SK-N-SH treated with all-trans-retinoic acid at 6 μM for 48 hours (cell line): ENCODE data around the gene LDLRAD2.

Source experiments
- ATAC-seq: fragments of 200-7000 bp; cut with Tn5 transposase; 3 replicates; pipeline ENCODE4 v1.9.1; 2020; ENCODE audit warnings: mild to moderate bottlenecking, moderate library complexity
- ARNTL ChIP-seq: fragments of 450-650 bp; formaldehyde crosslinking; IDR thresholded peaks from 2 replicates; pipeline ENCODE4 v1.5.0; 2020; ENCODE audit warnings: low read depth, mild to moderate bottlenecking, moderate library complexity, borderline replicate concordance
- BACH2 ChIP-seq: fragments of 250-450 bp; sonication (Bioruptor Pico); IDR thresholded peaks from 2 replicates; pipeline ENCODE4 v1.9.0; 2021; ENCODE audit warnings: mild to moderate bottlenecking, borderline replicate concordance
- CSDC2 ChIP-seq: fragments of 250-450 bp; sonication (Bioruptor Pico); IDR thresholded peaks from 2 replicates; pipeline ENCODE4 v1.5.0; 2020; ENCODE audit warnings: mild to moderate bottlenecking, moderate library complexity
- ESRRG ChIP-seq: fragments of 250-450 bp; sonication (Bioruptor Pico); IDR thresholded peaks from 2 replicates; pipeline ENCODE4 v1.6.1; 2021; ENCODE audit warnings: mild to moderate bottlenecking
- GLIS3 ChIP-seq: fragments of 250-450 bp; sonication (Bioruptor Pico); IDR thresholded peaks from 2 replicates; pipeline ENCODE4 v1.5.0; 2020; ENCODE audit warnings: mild to moderate bottlenecking, moderate library complexity
- ISL1 ChIP-seq: fragments of 250-450 bp; sonication (Bioruptor Pico); IDR thresholded peaks from 2 replicates; pipeline ENCODE4 v2.1.2; 2022; ENCODE audit warnings: mild to moderate bottlenecking, moderate library complexity
- OSR1 ChIP-seq: fragments of 250-450 bp; sonication (Bioruptor Pico); IDR thresholded peaks from 2 replicates; pipeline ENCODE4 v1.8.0; 2022; ENCODE audit warnings: moderate library complexity, mild to moderate bottlenecking, inconsistent platforms
- RARB ChIP-seq: fragments of 250-450 bp; sonication (Bioruptor Pico); IDR thresholded peaks from 2 replicates; pipeline ENCODE4 v1.8.0; 2021; ENCODE audit warnings: mild to moderate bottlenecking, moderate library complexity
- SNAI2 ChIP-seq: fragments of 250-450 bp; sonication (Bioruptor Pico); IDR thresholded peaks from 2 replicates; pipeline ENCODE4 v1.5.0; 2020; ENCODE audit warnings: mild to moderate bottlenecking, moderate library complexity
- TCF4 ChIP-seq: fragments of 250-450 bp; sonication (Bioruptor Pico); IDR thresholded peaks from 2 replicates; pipeline ENCODE4 v1.8.0; 2021; ENCODE audit warnings: mild to moderate bottlenecking, moderate library complexity, borderline replicate concordance
- TOX ChIP-seq: fragments of 250-450 bp; sonication (Bioruptor Pico); IDR thresholded peaks from 2 replicates; pipeline ENCODE4 v1.8.0; 2021; ENCODE audit warnings: mild to moderate bottlenecking, moderate library complexity, borderline replicate concordance
- ZC3H10 ChIP-seq: fragments of 250-450 bp; sonication (Bioruptor Pico); IDR thresholded peaks from 2 replicates; pipeline ENCODE4 v1.5.1; 2021; ENCODE audit warnings: mild to moderate bottlenecking, moderate library complexity
- ZFP30 ChIP-seq: fragments of 450-650 bp; formaldehyde crosslinking; IDR thresholded peaks from 2 replicates; pipeline ENCODE4 v1.5.0; 2022; ENCODE audit warnings: mild to moderate bottlenecking, moderate library complexity
- ZNF565 ChIP-seq: fragments of 450-650 bp; formaldehyde crosslinking; conservative IDR thresholded peaks from 2 replicates; pipeline ENCODE4 v1.5.0; 2020; ENCODE audit warnings: low read depth, mild to moderate bottlenecking, moderate library complexity
- ZNF70 ChIP-seq: fragments of 450-650 bp; formaldehyde crosslinking; IDR thresholded peaks from 2 replicates; pipeline ENCODE4 v1.5.0; 2020; ENCODE audit warnings: mild to moderate bottlenecking, moderate library complexity
- ZNF8 ChIP-seq: fragments of 450-650 bp; formaldehyde crosslinking; IDR thresholded peaks from 2 replicates; pipeline ENCODE4 v1.5.0; 2020; ENCODE audit warnings: mild to moderate bottlenecking, moderate library complexity
- TF ChIP-seq, protein P1 (sequence below): fragments of 250-450 bp; sonication (Bioruptor Pico); IDR thresholded peaks from 2 replicates; pipeline ENCODE4 v1.8.0; 2021; ENCODE audit warnings: low read depth, mild to moderate bottlenecking, moderate library complexity, borderline replicate concordance
- TF ChIP-seq, protein P2 (sequence below): fragments of 250-450 bp; sonication (Bioruptor Pico); IDR thresholded peaks from 2 replicates; pipeline ENCODE4 v1.5.1; 2021; ENCODE audit warnings: mild to moderate bottlenecking, moderate library complexity
- TF ChIP-seq, protein P3 (sequence below): fragments of 250-450 bp; sonication (Bioruptor Pico); IDR thresholded peaks from 2 replicates; pipeline ENCODE4 v1.8.0; 2020; ENCODE audit warnings: mild to moderate bottlenecking, moderate library complexity, borderline replicate concordance
- TF ChIP-seq, protein P4 (sequence below): fragments of 250-450 bp; sonication (Bioruptor Pico); IDR thresholded peaks from 2 replicates; pipeline ENCODE4 v1.5.0; 2020; ENCODE audit warnings: mild to moderate bottlenecking, moderate library complexity

Gene LDLRAD2

DNA sequence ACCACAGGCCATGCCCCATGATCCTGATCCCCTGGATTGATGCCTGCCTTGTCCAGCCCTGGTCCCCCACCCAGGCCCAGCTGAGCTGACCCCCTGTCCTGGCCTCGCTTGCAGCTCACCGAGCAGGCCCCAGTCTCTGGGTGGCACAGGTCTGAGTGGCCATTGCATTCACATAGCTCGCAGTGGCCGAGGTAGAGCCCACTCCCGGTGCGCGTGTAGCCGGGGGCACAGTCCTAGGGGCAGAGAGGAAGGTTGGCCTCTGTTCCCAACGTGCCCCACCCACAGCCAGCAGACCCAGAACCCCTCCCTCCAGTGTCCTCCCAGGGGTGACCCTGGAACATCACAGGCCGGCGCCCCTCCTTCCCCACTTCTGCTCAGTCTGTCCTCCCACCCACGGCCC lies 51.9 kb downstream of the LDLRAD2 start:
- no peak for ATAC-seq
- TF ChIP-seq ZFP30 (CRISPR knock-in tag) = no peak
- TF ChIP-seq SNAI2 (CRISPR knock-in tag) = no peak
- TF ChIP-seq, protein P1, sequence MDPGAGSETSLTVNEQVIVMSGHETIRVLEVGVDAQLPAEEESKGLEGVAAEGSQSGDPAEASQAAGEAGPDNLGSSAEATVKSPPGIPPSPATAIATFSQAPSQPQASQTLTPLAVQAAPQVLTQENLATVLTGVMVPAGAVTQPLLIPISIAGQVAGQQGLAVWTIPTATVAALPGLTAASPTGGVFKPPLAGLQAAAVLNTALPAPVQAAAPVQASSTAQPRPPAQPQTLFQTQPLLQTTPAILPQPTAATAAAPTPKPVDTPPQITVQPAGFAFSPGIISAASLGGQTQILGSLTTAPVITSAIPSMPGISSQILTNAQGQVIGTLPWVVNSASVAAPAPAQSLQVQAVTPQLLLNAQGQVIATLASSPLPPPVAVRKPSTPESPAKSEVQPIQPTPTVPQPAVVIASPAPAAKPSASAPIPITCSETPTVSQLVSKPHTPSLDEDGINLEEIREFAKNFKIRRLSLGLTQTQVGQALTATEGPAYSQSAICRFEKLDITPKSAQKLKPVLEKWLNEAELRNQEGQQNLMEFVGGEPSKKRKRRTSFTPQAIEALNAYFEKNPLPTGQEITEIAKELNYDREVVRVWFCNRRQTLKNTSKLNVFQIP (CRISPR knock-in tag) = no peak
- no peak for TF ChIP-seq ISL1 (CRISPR knock-in tag)
- TF ChIP-seq BACH2 (CRISPR knock-in tag) = no peak
- TF ChIP-seq, protein P2, sequence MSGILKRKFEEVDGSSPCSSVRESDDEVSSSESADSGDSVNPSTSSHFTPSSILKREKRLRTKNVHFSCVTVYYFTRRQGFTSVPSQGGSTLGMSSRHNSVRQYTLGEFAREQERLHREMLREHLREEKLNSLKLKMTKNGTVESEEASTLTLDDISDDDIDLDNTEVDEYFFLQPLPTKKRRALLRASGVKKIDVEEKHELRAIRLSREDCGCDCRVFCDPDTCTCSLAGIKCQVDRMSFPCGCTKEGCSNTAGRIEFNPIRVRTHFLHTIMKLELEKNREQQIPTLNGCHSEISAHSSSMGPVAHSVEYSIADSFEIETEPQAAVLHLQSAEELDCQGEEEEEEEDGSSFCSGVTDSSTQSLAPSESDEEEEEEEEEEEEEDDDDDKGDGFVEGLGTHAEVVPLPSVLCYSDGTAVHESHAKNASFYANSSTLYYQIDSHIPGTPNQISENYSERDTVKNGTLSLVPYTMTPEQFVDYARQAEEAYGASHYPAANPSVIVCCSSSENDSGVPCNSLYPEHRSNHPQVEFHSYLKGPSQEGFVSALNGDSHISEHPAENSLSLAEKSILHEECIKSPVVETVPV (CRISPR knock-in tag) = no peak
- TF ChIP-seq, all 23 proteins: peak for 0

DNA sequence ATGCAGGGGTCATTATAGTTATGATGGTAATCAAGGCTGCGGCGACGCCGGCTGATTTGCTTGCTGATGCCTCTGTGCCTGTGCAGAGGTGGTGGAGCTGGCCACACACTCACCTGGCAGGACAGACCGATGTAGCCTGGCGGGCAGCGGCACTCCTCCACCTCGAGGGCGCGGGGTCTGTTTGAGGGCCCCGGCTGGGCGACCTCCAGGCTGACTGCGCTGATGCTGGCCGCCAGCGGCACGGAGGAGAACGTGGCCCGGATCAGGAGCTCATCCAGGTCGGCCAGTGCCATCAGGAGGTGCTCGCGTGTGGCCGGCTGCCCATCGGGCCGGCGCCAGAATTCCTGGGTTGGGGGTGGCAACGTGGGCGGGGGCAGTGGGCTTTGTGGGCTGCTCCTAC lies 52.7 kb downstream of the LDLRAD2 start:
- no peak for ATAC-seq
- TF ChIP-seq CSDC2 (CRISPR knock-in tag) (no peak), GLIS3 (CRISPR knock-in tag) (no peak), TOX (CRISPR knock-in tag) (no peak), TCF4 (CRISPR knock-in tag) (no peak), ZFP30 (CRISPR knock-in tag) (no peak), RARB (no peak), ZNF70 (CRISPR knock-in tag) (no peak), SNAI2 (CRISPR knock-in tag) (no peak), BACH2 (CRISPR knock-in tag) (no peak), ESRRG (CRISPR knock-in tag) (no peak), OSR1 (no peak), ZC3H10 (no peak), ISL1 (CRISPR knock-in tag) (no peak), ZNF8 (no peak)
- TF ChIP-seq, protein P2 (CRISPR knock-in tag) = no peak

DNA sequence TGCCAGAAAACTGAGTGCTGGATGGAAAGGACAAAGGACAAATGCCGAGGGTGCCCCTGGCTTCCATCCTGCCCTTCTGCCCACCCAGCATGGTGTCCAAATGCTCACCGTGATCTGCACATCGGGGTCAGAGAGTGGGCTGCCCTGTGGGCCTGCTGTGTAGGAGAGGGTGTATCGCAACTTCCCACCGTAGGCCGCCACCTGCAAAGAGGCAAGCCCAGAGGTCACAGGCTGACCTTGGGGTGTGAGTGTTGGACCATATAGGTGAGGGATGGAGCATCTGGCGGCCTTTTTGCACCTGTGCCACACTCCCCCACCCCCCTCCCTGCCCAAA lies 53.5 kb downstream of the LDLRAD2 start:
- ATAC-seq = no peak
- TF ChIP-seq CSDC2 (CRISPR knock-in tag) (no peak), SNAI2 (CRISPR knock-in tag) (no peak), GLIS3 (CRISPR knock-in tag) (no peak), ZNF8 (no peak), ZNF565 (CRISPR knock-in tag) (no peak), ARNTL (CRISPR knock-in tag) (no peak), ESRRG (CRISPR knock-in tag) (no peak), OSR1 (no peak), TOX (CRISPR knock-in tag) (no peak), ISL1 (CRISPR knock-in tag) (no peak), ZNF70 (CRISPR knock-in tag) (no peak), TCF4 (CRISPR knock-in tag) (no peak)
- TF ChIP-seq, protein P3, sequence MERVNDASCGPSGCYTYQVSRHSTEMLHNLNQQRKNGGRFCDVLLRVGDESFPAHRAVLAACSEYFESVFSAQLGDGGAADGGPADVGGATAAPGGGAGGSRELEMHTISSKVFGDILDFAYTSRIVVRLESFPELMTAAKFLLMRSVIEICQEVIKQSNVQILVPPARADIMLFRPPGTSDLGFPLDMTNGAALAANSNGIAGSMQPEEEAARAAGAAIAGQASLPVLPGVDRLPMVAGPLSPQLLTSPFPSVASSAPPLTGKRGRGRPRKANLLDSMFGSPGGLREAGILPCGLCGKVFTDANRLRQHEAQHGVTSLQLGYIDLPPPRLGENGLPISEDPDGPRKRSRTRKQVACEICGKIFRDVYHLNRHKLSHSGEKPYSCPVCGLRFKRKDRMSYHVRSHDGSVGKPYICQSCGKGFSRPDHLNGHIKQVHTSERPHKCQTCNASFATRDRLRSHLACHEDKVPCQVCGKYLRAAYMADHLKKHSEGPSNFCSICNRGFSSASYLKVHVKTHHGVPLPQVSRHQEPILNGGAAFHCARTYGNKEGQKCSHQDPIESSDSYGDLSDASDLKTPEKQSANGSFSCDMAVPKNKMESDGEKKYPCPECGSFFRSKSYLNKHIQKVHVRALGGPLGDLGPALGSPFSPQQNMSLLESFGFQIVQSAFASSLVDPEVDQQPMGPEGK (CRISPR knock-in tag) = no peak
- TF ChIP-seq, protein P1 (CRISPR knock-in tag) = no peak
- TF ChIP-seq, protein P4, sequence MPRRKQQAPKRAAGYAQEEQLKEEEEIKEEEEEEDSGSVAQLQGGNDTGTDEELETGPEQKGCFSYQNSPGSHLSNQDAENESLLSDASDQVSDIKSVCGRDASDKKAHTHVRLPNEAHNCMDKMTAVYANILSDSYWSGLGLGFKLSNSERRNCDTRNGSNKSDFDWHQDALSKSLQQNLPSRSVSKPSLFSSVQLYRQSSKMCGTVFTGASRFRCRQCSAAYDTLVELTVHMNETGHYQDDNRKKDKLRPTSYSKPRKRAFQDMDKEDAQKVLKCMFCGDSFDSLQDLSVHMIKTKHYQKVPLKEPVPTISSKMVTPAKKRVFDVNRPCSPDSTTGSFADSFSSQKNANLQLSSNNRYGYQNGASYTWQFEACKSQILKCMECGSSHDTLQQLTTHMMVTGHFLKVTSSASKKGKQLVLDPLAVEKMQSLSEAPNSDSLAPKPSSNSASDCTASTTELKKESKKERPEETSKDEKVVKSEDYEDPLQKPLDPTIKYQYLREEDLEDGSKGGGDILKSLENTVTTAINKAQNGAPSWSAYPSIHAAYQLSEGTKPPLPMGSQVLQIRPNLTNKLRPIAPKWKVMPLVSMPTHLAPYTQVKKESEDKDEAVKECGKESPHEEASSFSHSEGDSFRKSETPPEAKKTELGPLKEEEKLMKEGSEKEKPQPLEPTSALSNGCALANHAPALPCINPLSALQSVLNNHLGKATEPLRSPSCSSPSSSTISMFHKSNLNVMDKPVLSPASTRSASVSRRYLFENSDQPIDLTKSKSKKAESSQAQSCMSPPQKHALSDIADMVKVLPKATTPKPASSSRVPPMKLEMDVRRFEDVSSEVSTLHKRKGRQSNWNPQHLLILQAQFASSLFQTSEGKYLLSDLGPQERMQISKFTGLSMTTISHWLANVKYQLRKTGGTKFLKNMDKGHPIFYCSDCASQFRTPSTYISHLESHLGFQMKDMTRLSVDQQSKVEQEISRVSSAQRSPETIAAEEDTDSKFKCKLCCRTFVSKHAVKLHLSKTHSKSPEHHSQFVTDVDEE (CRISPR knock-in tag) = no peak
